Prostate gland (tissue), 2 donors: ENCODE data around the gene BEAN1.

ENCODE experiments used
- POLR2A ChIP-seq: fragments of 450-650 bp; IDR thresholded peaks from one replicate; pipeline ENCODE4 v1.6.1; 2016; ENCODE audit warnings: antibody characterized with exemption, mild to moderate bottlenecking
- TF ChIP-seq, protein P1 (sequence below), 4 experiments: fragments of 200-600 bp in 2 of 4; fragments of 450-650 bp in 2 of 4; sonication (generic) in 2 of 4; IDR thresholded peaks; 1 replicate in 3 of 4; 2 replicates in 1 of 4; pipeline ENCODE4 v1.5.1; 2016 to 2019; ENCODE audit warnings: antibody characterized with exemption in 4 of 4, mild to moderate bottlenecking in 2 of 4, moderate library complexity in 2 of 4

DNA sequence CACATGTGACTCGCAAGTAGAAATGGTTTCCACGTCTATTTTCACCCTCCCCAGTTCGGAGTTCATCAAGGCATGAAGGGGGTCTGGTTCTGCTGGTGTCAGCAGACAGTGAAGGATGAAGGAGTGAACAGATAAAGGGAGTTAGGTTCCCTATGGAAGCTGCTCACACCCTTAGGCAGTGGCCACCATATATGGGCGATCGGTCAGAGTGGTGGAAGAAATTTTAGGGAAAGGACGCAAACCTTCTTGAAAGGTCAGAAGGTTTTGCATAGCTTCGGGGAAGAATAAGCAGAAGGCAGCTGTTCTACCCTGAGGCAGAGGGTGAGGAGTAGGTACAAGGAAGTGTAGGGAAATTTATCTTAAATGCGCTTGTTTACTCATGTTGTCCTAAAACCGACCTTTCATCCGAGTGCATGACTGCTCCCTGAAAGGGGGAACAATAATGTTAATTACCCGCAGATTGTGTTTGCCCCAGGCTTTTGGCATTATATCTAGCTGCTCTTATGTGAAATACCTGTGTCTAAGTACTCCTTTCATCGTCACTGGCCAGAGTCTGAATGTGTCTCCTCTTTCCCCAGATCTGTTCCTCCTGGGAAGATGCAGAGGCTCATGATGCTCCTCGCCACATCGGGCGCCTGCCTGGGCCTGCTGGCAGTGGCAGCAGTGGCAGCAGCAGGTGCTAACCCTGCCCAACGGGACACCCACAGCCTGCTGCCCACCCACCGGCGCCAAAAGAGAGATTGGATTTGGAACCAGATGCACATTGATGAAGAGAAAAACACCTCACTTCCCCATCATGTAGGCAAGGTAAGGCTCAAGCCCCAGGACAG is 48.1 kb upstream of the BEAN1 start:
- TF ChIP-seq, protein P1, sequence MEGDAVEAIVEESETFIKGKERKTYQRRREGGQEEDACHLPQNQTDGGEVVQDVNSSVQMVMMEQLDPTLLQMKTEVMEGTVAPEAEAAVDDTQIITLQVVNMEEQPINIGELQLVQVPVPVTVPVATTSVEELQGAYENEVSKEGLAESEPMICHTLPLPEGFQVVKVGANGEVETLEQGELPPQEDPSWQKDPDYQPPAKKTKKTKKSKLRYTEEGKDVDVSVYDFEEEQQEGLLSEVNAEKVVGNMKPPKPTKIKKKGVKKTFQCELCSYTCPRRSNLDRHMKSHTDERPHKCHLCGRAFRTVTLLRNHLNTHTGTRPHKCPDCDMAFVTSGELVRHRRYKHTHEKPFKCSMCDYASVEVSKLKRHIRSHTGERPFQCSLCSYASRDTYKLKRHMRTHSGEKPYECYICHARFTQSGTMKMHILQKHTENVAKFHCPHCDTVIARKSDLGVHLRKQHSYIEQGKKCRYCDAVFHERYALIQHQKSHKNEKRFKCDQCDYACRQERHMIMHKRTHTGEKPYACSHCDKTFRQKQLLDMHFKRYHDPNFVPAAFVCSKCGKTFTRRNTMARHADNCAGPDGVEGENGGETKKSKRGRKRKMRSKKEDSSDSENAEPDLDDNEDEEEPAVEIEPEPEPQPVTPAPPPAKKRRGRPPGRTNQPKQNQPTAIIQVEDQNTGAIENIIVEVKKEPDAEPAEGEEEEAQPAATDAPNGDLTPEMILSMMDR (IDR thresholded peaks at IDR 0.05), result no peak
- TF ChIP-seq POLR2A, result no peak
